BLaER1 treated with 17β-estradiol and CSF1 and Interleukin-3, amounts not matched to agents 10 nM and 100 nM (cell line): ENCODE data around the gene NETO2.
"Not testable (repeated sequence)": the region's sequence is repeated elsewhere in the genome, so short reads cannot be mapped to it uniquely, and the experiment has no call there.

Experiments used
- H3K27ac ChIP-seq, 11 experiments: shearing (Covaris generic); formaldehyde crosslinking; 2 replicates each; pipeline ENCODE4 v1.8.1; 2022
- H3K27me3 ChIP-seq, 11 experiments: shearing (Covaris generic); formaldehyde crosslinking; 2 replicates each; pipeline ENCODE4 v1.8.1; 2022
- H3K36me3 ChIP-seq, 11 experiments: shearing (Covaris generic); formaldehyde crosslinking; 2 replicates each; pipeline ENCODE4 v1.8.1; 2022
- H3K4me1 ChIP-seq, 10 experiments: shearing (Covaris generic); formaldehyde crosslinking; 2 replicates each; pipeline ENCODE4 v1.8.1; 2022
- H3K4me2 ChIP-seq, 11 experiments: shearing (Covaris generic); formaldehyde crosslinking; 2 replicates each; pipeline ENCODE4 v1.8.1; 2022
- H3K4me3 ChIP-seq, 10 experiments: shearing (Covaris generic); formaldehyde crosslinking; 2 replicates each; pipeline ENCODE4 v1.8.1; 2022
- H3K9ac ChIP-seq, 11 experiments: shearing (Covaris generic); formaldehyde crosslinking; 2 replicates each; pipeline ENCODE4 v1.8.1; 2022
- H3K9me3 ChIP-seq, 11 experiments: shearing (Covaris generic); formaldehyde crosslinking; replicated peaks in 1 of 11; 2 replicates each; pipeline ENCODE4 v1.8.1; 2022
- H4K20me1 ChIP-seq, 11 experiments: shearing (Covaris generic); formaldehyde crosslinking; 2 replicates each; pipeline ENCODE4 v1.8.1; 2022
- Cebpa-rat ChIP-seq, 11 experiments: shearing (Covaris generic); IDR thresholded peaks; 2 replicates each; pipeline ENCODE4 v1.8.1; 2022

Gene NETO2

DNA sequence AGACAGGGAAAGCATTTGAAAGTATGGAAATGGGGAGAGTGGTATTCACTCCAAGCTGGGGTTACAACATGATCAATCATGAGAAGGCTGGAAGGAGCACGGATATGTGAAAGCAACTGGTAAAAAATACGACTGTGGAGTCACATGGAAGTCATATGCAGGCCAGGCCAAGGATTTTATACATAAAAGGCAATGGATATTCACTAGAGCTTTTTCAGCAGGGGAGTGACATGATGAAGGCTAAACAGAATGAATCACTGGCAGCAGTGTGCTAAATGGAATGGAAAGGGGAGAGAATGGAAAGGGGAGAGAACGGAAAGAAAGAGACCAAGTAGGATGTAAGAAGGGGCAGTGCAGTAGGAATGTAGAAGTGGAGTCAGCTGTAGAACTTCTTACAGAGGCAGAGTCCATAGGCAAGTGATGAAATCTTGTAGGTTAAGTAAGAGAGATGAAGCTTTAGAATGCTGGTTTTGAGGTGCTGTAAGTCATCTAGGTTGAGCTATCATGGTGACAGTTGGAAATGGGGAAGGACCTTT, 13.0 kb upstream of the NETO2 start:
- peaks cover 19 to 25% (median 22%) of the 10 kb centered on the region in 11 experiments for H3K9me3 ChIP-seq
- H3K4me1 ChIP-seq: no peaks in the 10 kb centered on the region
- H3K9ac ChIP-seq: no peak overlapping the region
- no peak overlapping the region for H3K27ac ChIP-seq
- no peak overlapping the region for H3K4me2 ChIP-seq
- H4K20me1 ChIP-seq: no peaks in the 10 kb centered on the region
- TF ChIP-seq Cebpa-rat (IDR thresholded peaks at IDR 0.05): no peak
- H3K4me3 ChIP-seq: no peak overlapping the region
- no peaks in the 10 kb centered on the region for H3K27me3 ChIP-seq
- peaks cover 29 to 89% (median 52%) of the 10 kb centered on the region in 11 experiments for H3K36me3 ChIP-seq

DNA sequence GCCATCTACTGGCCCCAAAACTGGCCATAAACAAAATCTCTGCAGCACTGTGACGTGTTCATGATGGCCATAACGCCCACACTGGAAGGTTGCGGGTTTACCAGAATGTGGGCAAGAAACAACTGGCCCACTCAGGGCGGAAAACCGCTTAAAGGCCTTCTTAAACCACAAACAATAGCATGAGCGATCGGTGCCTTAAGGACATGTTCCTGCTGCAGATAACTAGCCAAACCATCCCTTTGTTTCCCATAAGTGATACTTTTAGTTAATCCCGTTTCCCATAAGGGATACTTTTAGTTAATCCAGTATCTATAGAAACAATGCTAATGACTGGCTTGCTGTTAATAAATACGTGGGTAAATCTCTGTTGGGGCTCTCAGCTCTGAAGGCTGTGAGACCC, 8.8 kb upstream of the NETO2 start:
- H4K20me1 ChIP-seq, H3K4me1 ChIP-seq, H3K27ac ChIP-seq, H3K4me3 ChIP-seq, H3K9ac ChIP-seq, H3K4me2 ChIP-seq, H3K27me3 ChIP-seq: not testable (repeated sequence)
- Histone ChIP-seq H3K36me3 (peaks cover 25 to 67% (median 42%) of the 10 kb centered on the region in 11 experiments), H3K9me3 (peaks cover 19 to 25% (median 22%) of the 10 kb centered on the region in 11 experiments)

DNA sequence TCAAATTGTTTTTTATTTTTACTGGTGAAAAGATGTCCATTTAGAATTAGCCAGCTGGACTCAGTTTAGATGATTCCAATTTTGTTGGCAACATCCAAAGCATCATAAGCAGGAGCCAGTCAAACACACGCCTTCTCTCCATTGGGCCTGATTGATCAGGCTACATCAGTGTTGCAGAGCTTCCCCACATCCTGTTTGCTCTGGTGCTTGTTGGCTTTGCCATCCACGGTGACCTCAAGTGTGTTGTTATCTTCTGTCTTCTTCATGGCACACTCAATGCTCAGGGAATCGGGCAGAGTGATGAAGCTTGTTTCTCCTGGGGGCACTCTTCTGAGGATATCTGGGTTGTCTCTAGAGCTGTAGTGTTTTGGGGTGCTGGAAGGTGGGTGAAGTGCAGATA, 6.3 kb upstream of the NETO2 start:
- TF ChIP-seq Cebpa-rat (IDR thresholded peaks at IDR 0.05): no peak
- no peak overlapping the region for H3K9ac ChIP-seq
- H4K20me1 ChIP-seq: no peaks in the 10 kb centered on the region
- H3K27me3 ChIP-seq: peaks cover 2 to 13% (median 8%) of the 10 kb centered on the region in 11 experiments; a peak in 19 of 22 replicates
- H3K4me1 ChIP-seq: no peaks in the 10 kb centered on the region
- H3K36me3 ChIP-seq: peaks cover 25 to 44% (median 28%) of the 10 kb centered on the region in 11 experiments
- no peak overlapping the region for H3K4me3 ChIP-seq
- H3K9me3 ChIP-seq: peaks cover 19 to 25% (median 22%) of the 10 kb centered on the region in 11 experiments
- H3K27ac ChIP-seq: no peak overlapping the region
- no peak overlapping the region for H3K4me2 ChIP-seq

DNA sequence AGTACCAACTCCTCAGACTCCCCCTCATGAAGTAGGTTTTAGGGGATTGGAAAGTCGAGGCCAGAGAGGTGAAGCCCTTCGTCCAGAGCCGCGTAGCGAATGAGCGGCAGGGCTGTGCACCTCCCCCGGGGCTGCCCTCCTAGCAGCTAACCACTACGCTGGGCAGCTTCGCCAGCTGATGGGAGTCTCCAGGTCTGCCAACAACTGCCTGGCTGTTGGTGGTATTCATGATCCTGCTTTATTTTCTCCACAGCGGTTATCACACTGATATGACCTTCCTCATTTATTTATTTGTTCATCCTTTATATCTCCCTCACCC, 773 bp upstream of the NETO2 start:
- Histone ChIP-seq H3K9me3 (no peaks in the 10 kb centered on the region), H4K20me1 (peaks cover 0 to 36% (median 13%) of the 10 kb centered on the region in 11 experiments; a peak in 10 of 22 replicates), H3K4me2 (peak overlapping the region; percentile 87 to 97 (median 93)), H3K36me3 (no peaks in the 10 kb centered on the region), H3K4me1 (peaks cover 7 to 38% (median 23%) of the 10 kb centered on the region in 10 experiments; a peak in 16 of 20 replicates), H3K4me3 (peak overlapping the region; percentile 63 to 79 (median 74)), H3K27me3 (peaks cover 26 to 49% (median 44%) of the 10 kb centered on the region in 11 experiments), H3K27ac (peak overlapping the region in 6 of 11 experiments; percentile 86 to 92 (median 90); a peak in 8 of 22 replicates), H3K9ac (peak overlapping the region; percentile 79 to 93 (median 90); a peak in 18 of 22 replicates)
- TF ChIP-seq Cebpa-rat (IDR thresholded peaks at IDR 0.05): no peak

DNA sequence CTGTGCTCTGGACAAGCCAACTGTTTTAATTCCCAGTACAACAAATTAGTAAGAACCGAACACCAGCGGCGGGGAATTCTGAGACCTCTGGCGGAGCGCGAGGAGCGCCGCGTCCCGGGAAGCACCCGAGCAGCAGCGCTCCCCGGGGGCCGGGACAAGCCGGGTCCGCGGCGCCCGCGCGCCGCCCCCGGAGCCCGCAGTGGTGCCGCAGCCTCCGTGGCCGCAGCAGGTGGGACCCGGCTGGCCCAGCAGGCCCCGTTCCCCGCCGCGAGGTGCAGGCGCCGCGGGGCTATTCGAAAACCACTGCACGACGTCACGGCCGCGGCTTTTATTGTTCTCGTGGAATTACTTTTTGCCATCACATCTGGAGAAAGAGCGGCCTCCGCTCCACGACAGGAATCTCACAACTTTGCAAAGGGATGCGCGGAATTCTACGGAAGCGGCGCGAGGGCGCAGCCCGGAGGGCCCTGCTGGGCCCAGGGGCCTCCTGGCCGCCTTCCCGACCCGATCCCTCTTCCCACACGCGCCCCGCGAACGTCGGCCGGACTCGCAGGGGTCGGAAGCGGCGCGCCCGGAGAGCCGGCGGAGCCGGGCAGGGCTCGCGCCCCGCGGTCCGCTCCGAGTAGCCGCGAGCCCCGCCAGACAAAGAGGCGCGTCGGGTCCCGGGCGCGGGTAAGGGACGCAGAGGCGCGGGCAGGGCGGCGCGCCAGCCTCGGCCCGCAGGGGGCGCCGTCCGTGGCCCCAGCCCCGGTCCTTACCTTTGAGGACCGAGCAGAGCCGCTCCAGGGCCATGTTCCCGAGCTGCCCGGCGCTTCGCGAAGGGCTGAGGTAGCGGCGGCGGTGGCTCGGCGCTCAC, 696 bp downstream of the NETO2 start:
- Histone ChIP-seq H3K27me3 (peaks cover 26 to 49% (median 44%) of the 10 kb centered on the region in 11 experiments), H4K20me1 (peaks cover 0 to 51% (median 27%) of the 10 kb centered on the region in 11 experiments; a peak in 12 of 22 replicates), H3K4me1 (peaks cover 7 to 53% (median 32%) of the 10 kb centered on the region in 10 experiments; a peak in 17 of 20 replicates), H3K9me3 (no peaks in the 10 kb centered on the region), H3K36me3 (no peaks in the 10 kb centered on the region; a peak in 1 of 22 replicates), H3K9ac (peak overlapping the region; percentile 79 to 93 (median 90)), H3K27ac (peak overlapping the region; percentile 57 to 92 (median 88)), H3K4me3 (peak overlapping the region; percentile 63 to 79 (median 74)), H3K4me2 (peak overlapping the region; percentile 87 to 97 (median 93))
- TF ChIP-seq Cebpa-rat (IDR thresholded peaks at IDR 0.05): no peak

DNA sequence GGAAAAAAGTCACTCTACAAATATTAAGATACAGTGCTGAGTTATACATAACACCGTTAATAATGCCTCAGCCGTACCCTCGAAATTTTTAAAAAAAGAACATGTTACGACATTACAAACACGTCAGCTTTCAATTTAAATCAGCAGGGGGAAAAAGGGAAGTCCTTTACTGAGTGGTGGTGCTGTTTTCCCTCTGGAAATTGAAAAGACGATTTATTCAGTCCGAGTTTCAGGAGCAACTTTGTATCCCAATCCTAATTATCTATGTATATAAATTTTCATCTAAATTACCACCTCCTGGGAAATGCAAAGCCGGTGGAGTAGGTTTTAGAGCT, 1.3 kb downstream of the NETO2 start:
- Histone ChIP-seq H4K20me1 (peaks cover 0 to 57% (median 33%) of the 10 kb centered on the region in 11 experiments; a peak in 12 of 22 replicates), H3K9me3 (no peaks in the 10 kb centered on the region), H3K4me2 (peak overlapping the region; percentile 87 to 97 (median 93)), H3K36me3 (no peaks in the 10 kb centered on the region; a peak in 1 of 22 replicates), H3K4me3 (peak overlapping the region; percentile 63 to 79 (median 74)), H3K4me1 (peaks cover 7 to 57% (median 34%) of the 10 kb centered on the region in 10 experiments; a peak in 17 of 20 replicates), H3K27me3 (peaks cover 26 to 49% (median 44%) of the 10 kb centered on the region in 11 experiments), H3K27ac (peak overlapping the region; percentile 57 to 92 (median 88); a peak in 21 of 22 replicates), H3K9ac (peak overlapping the region; percentile 79 to 93 (median 90))
- TF ChIP-seq Cebpa-rat (IDR thresholded peaks at IDR 0.05): no peak

DNA sequence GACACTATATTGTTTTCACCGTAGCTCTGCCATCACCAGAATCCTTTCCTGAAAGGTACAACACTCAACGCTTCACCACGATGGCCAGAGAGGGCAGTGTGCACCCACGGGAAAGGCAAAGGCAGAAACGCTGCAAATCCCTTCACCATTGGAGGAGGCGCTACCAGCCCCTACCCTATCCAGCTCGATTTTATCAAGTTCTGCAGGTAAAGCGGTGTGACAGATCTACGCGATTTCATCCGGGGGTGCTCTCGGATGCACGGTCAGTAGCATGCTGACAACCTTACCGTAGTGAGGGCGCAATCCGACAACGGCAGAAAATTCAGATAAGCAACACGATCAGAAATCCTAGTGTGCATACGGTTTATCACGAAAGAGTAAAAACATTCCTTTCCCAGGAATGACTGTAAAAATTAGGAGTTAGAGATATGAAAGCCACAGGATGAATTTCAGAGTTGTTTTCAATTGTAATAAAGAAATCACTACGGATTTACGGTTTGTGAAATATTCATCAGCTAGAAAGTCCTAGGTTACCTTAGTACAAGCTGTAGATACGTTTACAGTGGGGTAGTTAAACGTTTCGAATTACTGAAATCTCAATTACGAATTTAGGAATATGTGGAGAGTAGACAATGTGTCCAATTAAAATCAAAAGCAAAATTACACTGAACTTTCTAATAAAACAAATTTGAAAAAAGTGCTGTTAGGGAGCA, 1.8 kb downstream of the NETO2 start:
- Histone ChIP-seq H4K20me1 (peaks cover 0 to 62% (median 38%) of the 10 kb centered on the region in 11 experiments; a peak in 12 of 22 replicates), H3K36me3 (no peaks in the 10 kb centered on the region; a peak in 1 of 22 replicates), H3K27me3 (peaks cover 26 to 49% (median 44%) of the 10 kb centered on the region in 11 experiments), H3K9ac (peak overlapping the region; percentile 79 to 93 (median 90); a peak in 21 of 22 replicates), H3K9me3 (no peaks in the 10 kb centered on the region), H3K27ac (peak overlapping the region in 10 of 11 experiments; percentile 76 to 92 (median 88); a peak in 19 of 22 replicates), H3K4me1 (peaks cover 7 to 57% (median 34%) of the 10 kb centered on the region in 10 experiments; a peak in 17 of 20 replicates), H3K4me2 (peak overlapping the region; percentile 87 to 97 (median 93)), H3K4me3 (peak overlapping the region; percentile 63 to 79 (median 74))
- TF ChIP-seq Cebpa-rat (IDR thresholded peaks at IDR 0.05): no peak

DNA sequence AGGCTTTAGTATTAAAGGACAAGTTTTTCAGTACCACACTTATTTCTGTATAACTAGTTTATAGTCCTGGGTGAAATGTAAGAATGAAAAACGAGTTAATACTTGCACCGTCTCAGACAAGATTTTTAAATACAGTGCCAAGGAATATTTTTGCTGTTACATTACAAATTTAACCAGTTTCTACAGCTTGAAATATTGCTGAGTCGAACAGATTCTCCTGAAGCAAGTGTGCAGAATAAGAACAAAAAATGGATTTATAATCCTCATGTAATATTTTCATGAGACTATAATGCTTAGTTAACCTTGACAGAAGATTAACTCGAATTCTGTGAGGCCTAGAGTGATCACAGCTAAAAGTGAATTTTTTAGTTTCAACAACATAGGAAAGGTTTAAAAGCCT, 3.1 kb downstream of the NETO2 start:
- H3K27ac ChIP-seq: no peak overlapping the region
- H3K36me3 ChIP-seq: no peaks in the 10 kb centered on the region; a peak in 1 of 22 replicates
- H3K9me3 ChIP-seq: no peaks in the 10 kb centered on the region
- peaks cover 0 to 70% (median 40%) of the 10 kb centered on the region in 11 experiments; a peak in 12 of 22 replicates for H4K20me1 ChIP-seq
- H3K4me3 ChIP-seq: no peak overlapping the region
- H3K27me3 ChIP-seq: peaks cover 26 to 44% (median 40%) of the 10 kb centered on the region in 11 experiments
- H3K9ac ChIP-seq: no peak overlapping the region
- peak overlapping the region in 2 of 11 experiments; percentile 90 to 93; a peak in 2 of 22 replicates for H3K4me2 ChIP-seq
- TF ChIP-seq Cebpa-rat (IDR thresholded peaks at IDR 0.05): no peak
- peaks cover 15 to 67% (median 41%) of the 10 kb centered on the region in 10 experiments for H3K4me1 ChIP-seq
